ENCODE data around the gene THSD4. TPM values are rescaled to one million over a fixed set of nuclear protein-coding genes. Genes with fewer than 3 reads are reported as not detected.

Gene THSD4
- total RNA-seq, 4 donors from 2014 or later, result 2.7 to 49.2 (median 15.8) TPM

DNA sequence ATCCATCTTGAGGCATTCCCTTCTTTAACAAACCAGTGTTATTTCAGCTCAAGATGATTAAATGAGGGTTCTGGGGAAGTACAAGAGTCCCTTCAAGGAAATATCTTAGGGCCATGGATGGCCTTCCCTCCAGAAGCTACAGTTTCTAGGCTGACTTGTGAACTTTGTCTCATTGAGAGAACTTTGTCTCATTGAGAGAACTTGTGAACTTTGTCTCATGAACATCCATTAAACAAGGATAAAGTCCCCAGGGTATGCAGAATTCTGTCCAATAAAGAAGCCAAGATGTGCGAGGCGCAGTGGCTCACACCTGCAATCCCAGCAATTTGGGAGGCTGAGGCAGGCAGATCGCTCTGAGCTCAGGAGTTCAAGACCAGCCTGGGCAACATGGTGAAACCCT lies 341.5 kb downstream of the THSD4 start:
- ATAC-seq (ENCODE audit: low FRiP score), result no peak
- TF ChIP-seq, protein P1, sequence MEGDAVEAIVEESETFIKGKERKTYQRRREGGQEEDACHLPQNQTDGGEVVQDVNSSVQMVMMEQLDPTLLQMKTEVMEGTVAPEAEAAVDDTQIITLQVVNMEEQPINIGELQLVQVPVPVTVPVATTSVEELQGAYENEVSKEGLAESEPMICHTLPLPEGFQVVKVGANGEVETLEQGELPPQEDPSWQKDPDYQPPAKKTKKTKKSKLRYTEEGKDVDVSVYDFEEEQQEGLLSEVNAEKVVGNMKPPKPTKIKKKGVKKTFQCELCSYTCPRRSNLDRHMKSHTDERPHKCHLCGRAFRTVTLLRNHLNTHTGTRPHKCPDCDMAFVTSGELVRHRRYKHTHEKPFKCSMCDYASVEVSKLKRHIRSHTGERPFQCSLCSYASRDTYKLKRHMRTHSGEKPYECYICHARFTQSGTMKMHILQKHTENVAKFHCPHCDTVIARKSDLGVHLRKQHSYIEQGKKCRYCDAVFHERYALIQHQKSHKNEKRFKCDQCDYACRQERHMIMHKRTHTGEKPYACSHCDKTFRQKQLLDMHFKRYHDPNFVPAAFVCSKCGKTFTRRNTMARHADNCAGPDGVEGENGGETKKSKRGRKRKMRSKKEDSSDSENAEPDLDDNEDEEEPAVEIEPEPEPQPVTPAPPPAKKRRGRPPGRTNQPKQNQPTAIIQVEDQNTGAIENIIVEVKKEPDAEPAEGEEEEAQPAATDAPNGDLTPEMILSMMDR (IDR thresholded peaks at IDR 0.05), result no peak

GRCh38 chr15:71458089-71458660 lies 342.9 kb downstream of the THSD4 start:
- TF ChIP-seq, protein P1 (IDR thresholded peaks at IDR 0.05), result no peak
- DNase-seq (ENCODE audit: low spot score) (no peak), ATAC-seq (ENCODE audit: low FRiP score) (no peak)

More for the DNA sequence above, 341.5 kb downstream of the THSD4 start:
- DNase-seq (ENCODE audit: low spot score), result no peak

DNA sequence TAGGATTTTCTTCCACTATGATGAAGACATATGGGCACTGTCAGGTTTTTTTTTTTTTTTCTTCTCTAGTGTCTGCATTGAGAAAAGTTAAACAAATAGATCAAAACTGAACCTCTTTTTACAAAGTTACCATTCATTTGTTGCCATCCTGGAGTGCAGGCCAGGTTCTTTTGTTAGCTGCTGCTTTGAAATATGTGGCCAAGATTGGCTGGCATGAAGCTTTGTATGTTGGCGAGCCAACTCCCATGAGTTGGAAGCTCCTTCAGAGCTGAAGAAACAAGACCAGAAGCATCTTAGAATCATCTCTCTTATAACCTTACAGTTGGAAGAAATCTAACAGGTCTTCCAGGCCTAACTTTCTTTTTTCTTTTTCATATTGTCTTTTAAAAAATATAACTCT lies 346.5 kb downstream of the THSD4 start:
- DNase-seq (ENCODE audit: low spot score), result no peak
- TF ChIP-seq, protein P1 (IDR thresholded peaks at IDR 0.05), result no peak
- ATAC-seq (ENCODE audit: low FRiP score), result no peak

DNA sequence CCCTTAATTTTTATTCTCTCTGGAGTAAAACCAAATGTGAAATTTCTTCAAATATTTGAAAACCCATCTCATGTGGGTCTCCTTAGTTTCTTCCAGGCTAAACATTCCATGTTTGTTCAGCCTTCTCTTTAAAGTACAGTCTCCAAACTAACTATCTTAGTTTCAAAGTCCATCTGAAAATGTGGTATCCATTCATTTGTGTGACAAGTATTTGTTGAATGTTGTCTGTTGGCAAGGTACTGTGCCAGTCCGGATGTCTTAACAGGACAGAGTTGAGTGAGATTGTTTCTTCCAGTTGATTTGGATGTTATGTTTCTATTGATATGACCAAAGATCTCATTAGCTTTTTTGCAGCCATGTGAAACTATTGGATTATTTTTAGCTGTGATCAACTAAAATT lies 347.4 kb downstream of the THSD4 start:
- TF ChIP-seq, protein P1 (IDR thresholded peaks at IDR 0.05), result no peak
- no peak for ATAC-seq (ENCODE audit: low FRiP score)
- no peak for DNase-seq (ENCODE audit: low spot score)

- TF ChIP-seq, protein P1 (IDR thresholded peaks at IDR 0.05), result no peak
- no peak for DNase-seq (ENCODE audit: low spot score)
- ATAC-seq (ENCODE audit: low FRiP score), result no peak
Measured at GRCh38 chr15:71463156-71463665, 347.9 kb downstream of the THSD4 start.

DNA sequence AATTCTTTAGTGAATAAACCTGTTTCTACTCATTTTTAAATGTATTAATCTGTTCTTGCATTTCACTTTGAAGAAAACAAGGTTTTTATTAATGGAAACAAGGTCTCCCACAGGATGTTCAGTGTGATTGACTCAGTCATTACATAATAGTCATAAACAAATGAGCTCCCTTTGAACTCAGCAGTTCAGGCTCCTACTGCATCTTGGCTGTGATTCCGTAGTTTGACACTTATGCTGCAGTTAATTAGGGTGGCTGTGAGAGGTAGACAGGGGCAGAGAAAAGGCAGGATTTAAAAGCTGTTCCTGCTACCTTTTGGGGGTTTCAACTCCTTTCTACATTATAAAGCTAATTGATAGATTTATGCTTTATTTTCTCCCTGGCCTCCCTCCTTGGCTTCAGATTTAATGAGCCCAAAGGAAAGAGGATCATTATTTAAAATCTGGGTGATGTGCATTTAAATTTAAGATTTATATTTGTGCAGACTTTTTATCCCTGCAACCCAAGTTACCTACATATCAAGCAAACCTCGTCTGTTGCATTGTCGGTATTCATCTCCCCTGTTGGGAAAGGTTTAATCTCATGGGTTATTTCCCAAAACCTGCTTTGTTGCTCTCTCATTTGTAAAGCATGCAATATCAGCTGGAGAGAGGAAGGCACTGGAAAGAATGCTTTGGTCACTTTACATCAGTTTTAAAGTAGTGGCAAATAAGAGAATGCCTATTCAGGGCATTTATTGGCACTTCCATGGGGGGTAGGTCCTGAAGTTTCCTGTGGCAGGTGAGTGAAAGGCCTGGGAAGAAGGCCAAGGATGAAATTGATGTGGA lies 350.1 kb downstream of the THSD4 start:
- TF ChIP-seq, protein P1 (IDR thresholded peaks at IDR 0.05), result no peak
- DNase-seq (ENCODE audit: low spot score), result no peak
- ATAC-seq (ENCODE audit: low FRiP score), result no peak
